MM.1S (cell line): ENCODE measurements around the gene COX4I1.

Source experiments
- DNase-seq: peaks from one replicate; pipeline ENCODE4 v3.0.0-alpha.2; 2015
- H2AFZ ChIP-seq: fragments of 300-600 bp; sonication (generic); 2 replicates; pipeline ENCODE4 v1.6.0; 2016; ENCODE audit warnings: antibody characterized with exemption, low read length
- H3F3A ChIP-seq: fragments of 300-600 bp; sonication (generic); 2 replicates; pipeline ENCODE4 v1.6.1; 2016; ENCODE audit warnings: mild to moderate bottlenecking, antibody characterized with exemption, low read length, moderate library complexity, mixed read lengths; ENCODE audit not compliant: insufficient read depth
- H3K27ac ChIP-seq: fragments of 300-600 bp; sonication (generic); 2 replicates; pipeline ENCODE4 v1.5.1; 2016; ENCODE audit warnings: mild to moderate bottlenecking, low read length
- H3K27me3 ChIP-seq: fragments of 300-600 bp; sonication (generic); replicated peaks from 2 replicates; pipeline ENCODE4 v1.6.0; 2016; ENCODE audit warnings: low read length; ENCODE audit not compliant: insufficient read depth
- H3K36me3 ChIP-seq: fragments of 300-600 bp; sonication (generic); replicated peaks from 2 replicates; pipeline ENCODE4 v1.6.1; 2016; ENCODE audit warnings: mild to moderate bottlenecking, low read length, mixed read lengths; ENCODE audit not compliant: insufficient read depth
- H3K4me1 ChIP-seq: fragments of 300-600 bp; sonication (generic); 2 replicates; pipeline ENCODE4 v1.6.1; 2016; ENCODE audit warnings: low read length, mixed read lengths
- H3K4me2 ChIP-seq: fragments of 300-600 bp; sonication (generic); 2 replicates; pipeline ENCODE4 v1.6.0; 2016; ENCODE audit warnings: low read depth, low read length
- H3K4me3 ChIP-seq: fragments of 300-600 bp; sonication (generic); 2 replicates; pipeline ENCODE4 v1.5.1; 2016; ENCODE audit warnings: low read length, mixed read lengths
- H3K79me2 ChIP-seq: fragments of 300-600 bp; sonication (generic); 2 replicates; pipeline ENCODE4 v1.6.1; 2016; ENCODE audit warnings: mixed run types, low read length, mixed read lengths
- H3K9ac ChIP-seq: fragments of 300-600 bp; sonication (generic); 2 replicates; pipeline ENCODE4 v1.6.1; 2016; ENCODE audit warnings: low read length, mixed read lengths
- H3K9me2 ChIP-seq: fragments of 300-600 bp; sonication (generic); replicated peaks from 2 replicates; pipeline ENCODE4 v1.6.1; 2016; ENCODE audit warnings: mild to moderate bottlenecking, low read length, mixed read lengths; ENCODE audit not compliant: insufficient read depth
- H3K9me3 ChIP-seq: fragments of 300-600 bp; sonication (generic); replicated peaks from 2 replicates; pipeline ENCODE4 v1.6.1; 2016; ENCODE audit warnings: mild to moderate bottlenecking, low read length, mixed read lengths; ENCODE audit not compliant: insufficient read depth
- H4K20me1 ChIP-seq: fragments of 300-600 bp; sonication (generic); 2 replicates; pipeline ENCODE4 v1.6.1; 2016; ENCODE audit warnings: mild to moderate bottlenecking, low read length, moderate library complexity, mixed read lengths; ENCODE audit not compliant: insufficient read depth
- CTCF ChIP-seq: fragments of 300-600 bp; sonication (generic); IDR thresholded peaks from 2 replicates; pipeline ENCODE4 v1.5.1; 2016; ENCODE audit warnings: antibody characterized with exemption, low read length, mixed read lengths
- EZH2 ChIP-seq: fragments of 300-600 bp; sonication (generic); optimal IDR thresholded peaks from 2 replicates; pipeline ENCODE3; 2017; ENCODE audit warnings: low read depth, mild to moderate bottlenecking, antibody characterized with exemption, low read length, mixed read lengths
- EZH2phosphoT487 ChIP-seq: fragments of 300-600 bp; sonication (generic); IDR thresholded peaks from 2 replicates; pipeline ENCODE4 v1.6.1; 2018; ENCODE audit warnings: antibody characterized with exemption, low read length

Gene COX4I1

GRCh38 chr16:85821390-85822135 is 22.1 kb downstream of the COX4I1 start:
- peak; percentile 56 for DNase-seq
- H3K27me3 ChIP-seq, result peaks cover 21% of the 10 kb centered on the region
- H3K79me2 ChIP-seq, result no peaks in the 10 kb centered on the region
- no peak overlapping the region; the same call in 1 of the 2 replicates for H3K4me2 ChIP-seq
- H3F3A ChIP-seq, result no peaks in the 10 kb centered on the region
- no peaks in the 10 kb centered on the region for H3K9me2 ChIP-seq
- no peak overlapping the region for H2AFZ ChIP-seq
- no peak overlapping the region for H3K9ac ChIP-seq
- H3K36me3 ChIP-seq, result no peaks in the 10 kb centered on the region
- H3K27ac ChIP-seq, result no peak overlapping the region
- H3K4me1 ChIP-seq, result no peaks in the 10 kb centered on the region
- TF ChIP-seq EZH2 (no peak), EZH2phosphoT487 (no peak), CTCF (peak; percentile 68)
- H3K9me3 ChIP-seq, result no peaks in the 10 kb centered on the region
- H3K4me3 ChIP-seq, result no peak overlapping the region
- H4K20me1 ChIP-seq, result no peaks in the 10 kb centered on the region

- Histone ChIP-seq H3F3A (no peaks in the 10 kb centered on the region), H3K27ac (no peak overlapping the region), H3K27me3 (peaks cover 27% of the 10 kb centered on the region), H3K4me3 (no peak overlapping the region), H3K9me3 (no peaks in the 10 kb centered on the region), H3K4me1 (no peaks in the 10 kb centered on the region), H3K79me2 (no peaks in the 10 kb centered on the region), H4K20me1 (no peaks in the 10 kb centered on the region), H3K9ac (no peak overlapping the region), H3K36me3 (no peaks in the 10 kb centered on the region), H3K9me2 (no peaks in the 10 kb centered on the region), H3K4me2 (no peak overlapping the region), H2AFZ (no peak overlapping the region)
- no peak for TF ChIP-seq EZH2
- TF ChIP-seq CTCF, result no peak
- TF ChIP-seq EZH2phosphoT487, result no peak
- no peak for DNase-seq
Measured at GRCh38 chr16:85822145-85822544, 22.6 kb downstream of the COX4I1 start.

- H3K27ac ChIP-seq, result no peak overlapping the region
- H3K4me1 ChIP-seq, result no peaks in the 10 kb centered on the region
- H3K9me3 ChIP-seq, result no peaks in the 10 kb centered on the region
- H2AFZ ChIP-seq, result no peak overlapping the region
- no peak overlapping the region for H3K9ac ChIP-seq
- TF ChIP-seq EZH2 (no peak), EZH2phosphoT487 (no peak), CTCF (no peak)
- H3K79me2 ChIP-seq, result no peaks in the 10 kb centered on the region
- no peaks in the 10 kb centered on the region for H3K36me3 ChIP-seq
- no peaks in the 10 kb centered on the region for H4K20me1 ChIP-seq
- no peaks in the 10 kb centered on the region for H3K9me2 ChIP-seq
- no peak overlapping the region for H3K4me3 ChIP-seq
- no peak for DNase-seq
- H3K27me3 ChIP-seq, result peaks cover 28% of the 10 kb centered on the region
- H3F3A ChIP-seq, result no peaks in the 10 kb centered on the region
- no peak overlapping the region for H3K4me2 ChIP-seq
Measured at GRCh38 chr16:85823328-85823920, 23.9 kb downstream of the COX4I1 start.
